ENCODE data around the gene FOXL2NB. TPM values are rescaled to one million over a fixed set of nuclear protein-coding genes. Genes with fewer than 3 reads are reported as not detected.
A peak's percentile ranks its signal among the peaks of the same experiment; 100 is the strongest.

FOXL2NB gene
- 0.31 and 0.55 TPM in 2 replicates for total RNA-seq (2021)
- long read RNA-seq = 0 reads

DNA sequence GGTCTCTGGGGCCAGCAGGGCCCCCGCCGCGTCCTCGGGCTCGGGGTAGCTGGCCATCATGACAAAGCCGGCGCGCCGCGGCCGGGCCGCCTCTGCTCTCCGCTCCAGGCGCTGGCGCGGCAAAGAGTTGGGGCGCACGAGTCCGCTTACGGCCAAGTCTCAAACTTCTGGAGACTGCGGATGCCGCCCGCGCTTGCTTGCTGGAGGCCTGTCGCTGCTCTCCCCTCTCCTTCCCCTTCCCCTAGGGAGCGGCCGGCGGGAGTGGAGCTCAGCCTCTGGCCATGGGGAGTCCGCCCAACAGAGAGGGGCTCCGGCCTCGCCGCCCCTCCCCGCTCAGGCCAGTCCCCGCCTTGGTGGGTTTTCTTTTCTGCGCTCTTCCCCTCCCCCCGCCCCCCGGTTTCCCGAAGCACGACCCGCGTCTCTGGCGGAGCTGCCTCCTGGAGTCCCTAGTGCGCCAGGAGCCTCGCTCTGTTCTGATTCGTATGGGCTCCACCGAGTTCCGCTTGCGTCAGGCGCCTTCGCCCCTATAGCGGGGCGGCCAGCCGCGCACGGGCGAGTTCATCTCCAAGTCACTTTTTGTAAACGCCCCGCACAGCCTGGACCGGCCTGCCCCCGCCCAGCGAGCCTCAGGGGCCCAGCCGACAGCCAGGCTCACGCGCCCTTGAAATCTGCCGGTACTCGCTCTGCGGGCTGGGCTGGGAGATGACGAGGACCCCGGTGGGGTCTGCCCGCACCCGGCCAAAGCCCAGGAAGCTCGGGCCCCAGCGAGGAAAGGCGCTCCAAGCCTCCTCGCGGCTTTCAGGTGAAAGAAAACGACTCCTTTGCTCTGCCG lies at the start of gene FOXL2NB, which contains the start of gene FOXL2:
FOXL2NB (plus strand) TSS at position 555 of the 832 bp plus-strand sequence; CDS start at position 703, 148 bp downstream.
FOXL2 (minus strand) TSS at position 475 of the 832 bp plus-strand sequence; CDS start at position 60, 415 bp downstream.
- Histone ChIP-seq H3K9me3 (ENCODE audit: control insufficient read depth, low read depth, low read length) (no peaks in the 10 kb centered on the region), H3K9ac (ENCODE audit: extremely low read depth, insufficient read length, low read length) (no peak within 1 kb of the TSS), H3K18ac (ENCODE audit: insufficient read length, low read depth, low read length) (peak within 1 kb of the TSS; percentile 1), H2BK12ac (ENCODE audit: insufficient read length, low read depth, low read length) (no peak within 1 kb of the TSS), H3K79me2 (ENCODE audit: insufficient read depth, low read length) (no peaks in the 10 kb centered on the region), H3K4me2 (ENCODE audit: insufficient read depth, insufficient read length, low read length) (peak within 1 kb of the TSS; percentile 34), H3K27me3 (ENCODE audit: insufficient read depth, low read length) (peaks cover 70% of the 10 kb centered on the region), H3K4ac (ENCODE audit: low read depth, low read length) (no peak within 1 kb of the TSS), H3K79me1 (ENCODE audit: insufficient read depth, low read depth, low read length, poor library complexity, severe bottlenecking) (no peaks in the 10 kb centered on the region), H2BK15ac (ENCODE audit: low read depth, low read length) (no peak within 1 kb of the TSS), H4K5ac (ENCODE audit: insufficient read length, low read depth, low read length) (no peak within 1 kb of the TSS), H3K23me2 (ENCODE audit: insufficient read length, low read depth, low read length, poor library complexity, severe bottlenecking) (peaks cover 24% of the 10 kb centered on the region), H3K4me1 (ENCODE audit: insufficient read depth, low read length) (peaks cover 7% of the 10 kb centered on the region; the same call in 1 of the 2 replicates), H3K27ac (ENCODE audit: insufficient read length, low read depth, low read length) (no peak within 1 kb of the TSS), H2AFZ (ENCODE audit: low read length) (no peak within 1 kb of the TSS), H4K20me1 (ENCODE audit: control insufficient read depth, insufficient read depth, insufficient read length) (no peaks in the 10 kb centered on the region), H3K56ac (ENCODE audit: insufficient read length, low read depth, low read length) (no peak within 1 kb of the TSS), H3K14ac (ENCODE audit: insufficient read depth, low read length) (0 out of 2 replicates have a peak within 1 kb of the TSS, but pooled peaks have one; percentile 16), H2AK5ac (ENCODE audit: insufficient read length, low read length) (no peak within 1 kb of the TSS), H2BK20ac (ENCODE audit: low read depth, low read length, poor library complexity, severe bottlenecking) (no peak within 1 kb of the TSS), H2BK120ac (ENCODE audit: low read depth, low read length, poor library complexity, severe bottlenecking) (no peak within 1 kb of the TSS), H4K91ac (ENCODE audit: insufficient read length, low read depth, low read length) (no peak within 1 kb of the TSS), H3K23ac (ENCODE audit: insufficient read length, low read depth, low read length) (no peak within 1 kb of the TSS), H4K8ac (replicated peaks; ENCODE audit: insufficient read length, low read depth, low read length) (no peak within 1 kb of the TSS), H2BK5ac (ENCODE audit: insufficient read length, low read length) (no peak within 1 kb of the TSS), H3T11ph (ENCODE audit: low read length) (no peak within 1 kb of the TSS)
- WGBS (ENCODE audit: extremely low coverage, insufficient read length, low lambda C conversion rate) = no CpG with 5 or more reads among the region's 78 CpGs
- peaks cover 43 to 55% of the 10 kb centered on the region in 2 experiments for H3K4me1 Mint-ChIP-seq
- no peak for TF ChIP-seq CTCF (conservative IDR thresholded peaks at IDR 0.05)
- H3K27ac Mint-ChIP-seq = no peak within 1 kb of the TSS
- H3K4me3 Mint-ChIP-seq = peak within 1 kb of the TSS; percentile 58 to 82
- peaks cover 98% of the 10 kb centered on the region for H3K27me3 Mint-ChIP-seq (ENCODE audit: low read depth)
- peaks cover 2 to 7% of the 10 kb centered on the region in 2 experiments; a peak in 4 of 5 replicates for H3K9me3 Mint-ChIP-seq
- peak; percentile 86 for DNase-seq
- H3K36me3 Mint-ChIP-seq (ENCODE audit: insufficient read depth in 1 of 3, low read depth in 3 of 3) = peaks cover 0 to 7% (median 0%) of the 10 kb centered on the region in 3 experiments; a peak in 3 of 7 replicates
